OCI-LY7 (cell line): ENCODE data around the gene CDK6. TPM values are rescaled to one million over a fixed set of nuclear protein-coding genes. Genes with fewer than 3 reads are reported as not detected.

ENCODE experiments used
- BruUV-seq: library from RNA; stranded (reverse); fragments of 400-500 nt; replicated peaks from 2 replicates; lab custom pipeline; 2021; lab: Mats Ljungman, UMichigan
- CTCF ChIA-PET: fragments of 300-600 bp; sonication (Branson Sonifier 250); formaldehyde crosslinking; loops from one replicate; lab custom pipeline; 2022; ENCODE audit warnings: antibody characterized with exemption; ENCODE audit not compliant: unreplicated experiment; lab: Charles Lee
- POLR2A ChIA-PET: fragments of 300-600 bp; sonication (Branson Sonifier 250); formaldehyde crosslinking; loops from one replicate; lab custom pipeline; 2022; ENCODE audit warnings: antibody characterized with exemption; lab: Charles Lee
- DNase-seq: peaks from one replicate; pipeline ENCODE4 v3.0.0-alpha.2; 2015; ENCODE audit warnings: low spot score
- H2AFZ ChIP-seq: fragments of 200-600 bp; sonication (generic), shearing (Covaris generic); 2 replicates; pipeline ENCODE4 v1.6.1; 2014; ENCODE audit warnings: mild to moderate bottlenecking, antibody characterized with exemption, low read length, moderate library complexity
- H3K27ac ChIP-seq: fragments of 200-600 bp; sonication (generic); 2 replicates; pipeline ENCODE4 v1.5.1; 2014; ENCODE audit warnings: mixed run types, low read depth, mild to moderate bottlenecking, moderate library complexity, low read length, inconsistent platforms; ENCODE audit not compliant: poor library complexity, severe bottlenecking
- H3K36me3 ChIP-seq: fragments of 200-600 bp; sonication (generic); 2 replicates; pipeline ENCODE4 v1.6.1; 2014; ENCODE audit warnings: mild to moderate bottlenecking, antibody characterized with exemption, low read length, moderate library complexity, mixed read lengths; ENCODE audit not compliant: insufficient read depth
- H3K4me1 ChIP-seq: fragments of 200-600 bp; sonication (generic); 2 replicates; pipeline ENCODE4 v1.5.1; 2014; ENCODE audit warnings: mild to moderate bottlenecking, low read length; ENCODE audit not compliant: insufficient read depth, poor library complexity, severe bottlenecking
- H3K4me2 ChIP-seq: fragments of 200-600 bp; sonication (generic); 2 replicates; pipeline ENCODE4 v1.6.1; 2014; ENCODE audit warnings: mild to moderate bottlenecking, low read length
- H3K4me3 ChIP-seq: fragments of 200-600 bp; sonication (generic); 2 replicates; pipeline ENCODE4 v1.5.1; 2014; ENCODE audit warnings: mild to moderate bottlenecking, low read depth, low read length; ENCODE audit not compliant: poor library complexity, severe bottlenecking
- H3K79me2 ChIP-seq: fragments of 200-600 bp; sonication (generic); 2 replicates; pipeline ENCODE4 v1.6.1; 2016; ENCODE audit warnings: low read depth, mild to moderate bottlenecking, low read length, moderate library complexity, mixed read lengths; ENCODE audit not compliant: insufficient read depth
- H3K9me2 ChIP-seq: fragments of 200-600 bp; sonication (generic); 2 replicates; pipeline ENCODE4 v1.6.1; 2016; ENCODE audit warnings: mild to moderate bottlenecking, low read length, mixed read lengths; ENCODE audit not compliant: insufficient read depth
- H3K9me3 ChIP-seq: fragments of 200-600 bp; sonication (generic); 2 replicates; pipeline ENCODE4 v1.6.1; 2014; ENCODE audit warnings: mild to moderate bottlenecking, mixed run types, low read length, mixed read lengths
- H4K20me1 ChIP-seq: fragments of 200-600 bp; sonication (generic); 2 replicates; pipeline ENCODE4 v1.6.1; 2014; ENCODE audit warnings: mild to moderate bottlenecking, antibody characterized with exemption, low read length, moderate library complexity, mixed read lengths; ENCODE audit not compliant: insufficient read depth
- CTCF ChIP-seq: fragments of 200-600 bp; sonication (generic); conservative IDR thresholded peaks from 2 replicates; pipeline ENCODE4 v1.5.1; 2014; ENCODE audit warnings: mild to moderate bottlenecking, antibody characterized with exemption, low read length, moderate library complexity, mixed read lengths
- EZH2phosphoT487 ChIP-seq: fragments of 200-600 bp; sonication (generic); IDR thresholded peaks from 2 replicates; pipeline ENCODE4 v1.6.1; 2018; ENCODE audit warnings: low read depth, borderline replicate concordance, mild to moderate bottlenecking, mixed run types, antibody characterized with exemption, low read length, moderate library complexity, mixed read lengths
- intact Hi-C: fragments of 100-400 bp; cut with micrococcal nuclease; formaldehyde crosslinking; loops from one replicate; pipeline ENCODE4 v1.10.0; 2022; ENCODE audit not compliant: unreplicated experiment
- total RNA-seq, 2 experiments: library from RNA; depleted of rRNA in 1 of 2; stranded (reverse); fragments of >200 nt in 1 of 2; shearing (Covaris generic) in 1 of 2; gene quantifications; 2 replicates each; pipeline ENCODE4 v1.2.3, GENCODE V29; 2014 to 2022

CDK6 gene
- total RNA-seq, 2 experiments from 2014 or later, result 35.5 to 44.1 TPM

GRCh38 chr7:92875173-92875572 is 38.8 kb upstream of the CDK6 start:
- POLR2A ChIA-PET, result no interaction called here
- intact Hi-C loops, result no loop called here
- BruUV-seq, result no TSS peak

GRCh38 chr7:92874567-92874966 is 38.2 kb upstream of the CDK6 start:
- Histone ChIP-seq H3K9me3 (no peaks in the 10 kb centered on the region), H4K20me1 (no peaks in the 10 kb centered on the region), H3K27ac (no peak overlapping the region), H3K36me3 (no peaks in the 10 kb centered on the region), H2AFZ (no peak overlapping the region), H3K79me2 (no peaks in the 10 kb centered on the region), H3K9me2 (no peaks in the 10 kb centered on the region), H3K4me1 (no peaks in the 10 kb centered on the region), H3K4me3 (no peak overlapping the region), H3K4me2 (no peak overlapping the region)
- no peak for DNase-seq
- CTCF ChIA-PET, result no interaction called here
- POLR2A ChIA-PET, result no interaction called here
- intact Hi-C loops, result no loop called here
- BruUV-seq, result no TSS peak
- no peak for TF ChIP-seq CTCF
- TF ChIP-seq EZH2phosphoT487, result no peak

More at GRCh38 chr7:92875173-92875572, 38.8 kb upstream of the CDK6 start:
- Histone ChIP-seq H3K79me2 (no peaks in the 10 kb centered on the region), H3K4me3 (no peak overlapping the region), H4K20me1 (no peaks in the 10 kb centered on the region), H3K9me2 (no peaks in the 10 kb centered on the region), H3K36me3 (no peaks in the 10 kb centered on the region), H3K4me1 (no peaks in the 10 kb centered on the region), H3K9me3 (no peaks in the 10 kb centered on the region), H3K27ac (no peak overlapping the region), H3K4me2 (no peak overlapping the region), H2AFZ (no peak overlapping the region)
- no peak for TF ChIP-seq CTCF
- TF ChIP-seq EZH2phosphoT487, result no peak
- CTCF ChIA-PET, result no interaction called here
- no peak for DNase-seq

- Histone ChIP-seq H3K79me2 (no peaks in the 10 kb centered on the region), H3K9me2 (no peaks in the 10 kb centered on the region), H3K36me3 (no peaks in the 10 kb centered on the region), H4K20me1 (no peaks in the 10 kb centered on the region), H3K4me1 (no peaks in the 10 kb centered on the region), H3K27ac (no peak overlapping the region), H3K4me3 (no peak overlapping the region), H3K4me2 (no peak overlapping the region), H3K9me3 (no peaks in the 10 kb centered on the region; the same call in 1 of the 2 replicates), H2AFZ (no peak overlapping the region)
- DNase-seq, result no peak
- ChIA-PET POLR2A (interaction anchor here (0.5 kb wide), 1 partner anchor 830 kb away, joined by 3 read pairs; no protein-coding TSS in a partner anchor), CTCF (no interaction called here)
- TF ChIP-seq EZH2phosphoT487 (no peak), CTCF (no peak)
- BruUV-seq, result no TSS peak
- intact Hi-C loops, result no loop called here
These were observed 37.4 kb upstream of the CDK6 start for GRCh38 chr7:92873776-92874175.
